Measurements from ENCODE around the gene CCL4L2. TPM values are rescaled to one million over a fixed set of nuclear protein-coding genes. Genes with fewer than 3 reads are reported as not detected.
"Not testable (repeated sequence)": the region's sequence is repeated elsewhere in the genome, so short reads cannot be mapped to it uniquely, and the experiment has no call there.

Gene CCL4L2
- polyA plus RNA-seq, result 1 to 10 TPM in 1 of 3 donors, not detected in 2; 2.1 TPM

GRCh38 chr17:36210439-36211211 is at the start of gene CCL4L2:
Gene CCL4L2 (plus strand): TSS chr17:36211063.
- 53 to 73% (median 63%) methylated on average over 4 to 7 of the region's 7 CpGs for WGBS, 3 donors
- not testable (repeated sequence) for H3K27ac ChIP-seq (ENCODE audit: low read depth, low read length)

GRCh38 chr17:36168836-36169235 is 42.0 kb upstream of the CCL4L2 start:
- 53 to 72% (median 68%) methylated on average over 4 to 5 of the region's 8 CpGs for WGBS, 3 donors
- not testable (repeated sequence) for H3K27ac ChIP-seq (ENCODE audit: low read depth, low read length)

GRCh38 chr17:36176536-36176935 is 34.3 kb upstream of the CCL4L2 start, which contains the start of gene TBC1D3B:
Gene TBC1D3B (minus strand): TSS chr17:36176636. CDS start chr17:36175050, 1,586 bp downstream.
- no CpG with 5 or more reads among the region's 11 CpGs for WGBS, 3 donors
- H3K27ac ChIP-seq (ENCODE audit: low read depth, low read length), result not testable (repeated sequence)

- 78 to 94% (median 88%) methylated on average over 6 of the region's 6 CpGs for WGBS, 3 donors
- not testable (repeated sequence) for H3K27ac ChIP-seq (ENCODE audit: low read depth, low read length)
Measured at GRCh38 chr17:36181446-36182175, 29.3 kb upstream of the CCL4L2 start.

GRCh38 chr17:36182176-36183000 is 28.5 kb upstream of the CCL4L2 start:
- H3K27ac ChIP-seq (ENCODE audit: low read depth, low read length), result no peak overlapping the region
- 23 to 31% (median 24%) methylated on average over 48 of the region's 48 CpGs for WGBS, 3 donors

GRCh38 chr17:36183001-36183971 is 27.6 kb upstream of the CCL4L2 start:
- H3K27ac ChIP-seq (ENCODE audit: low read depth, low read length), result no peak overlapping the region
- WGBS, 3 donors, result 3 to 5% (median 4%) methylated on average over 69 to 76 of the region's 76 CpGs

GRCh38 chr17:36184023-36184765 is 26.7 kb upstream of the CCL4L2 start:
- 75 to 89% (median 85%) methylated on average over 9 to 12 of the region's 12 CpGs for WGBS, 3 donors
- no peak overlapping the region for H3K27ac ChIP-seq (ENCODE audit: low read depth, low read length)

- WGBS, 3 donors, result 43 to 77% (median 71%) methylated on average over 2 of the region's 2 CpGs
Measured at GRCh38 chr17:36185416-36185815, 25.4 kb upstream of the CCL4L2 start.

GRCh38 chr17:36186810-36187763 is 23.8 kb upstream of the CCL4L2 start:
- 69 to 79% (median 74%) methylated on average over 13 of the region's 13 CpGs for WGBS, 3 donors
- H3K27ac ChIP-seq (ENCODE audit: low read depth, low read length), result not testable (repeated sequence)

More at GRCh38 chr17:36185416-36185815, 25.4 kb upstream of the CCL4L2 start:
- no peak overlapping the region for H3K27ac ChIP-seq (ENCODE audit: low read depth, low read length)

- not testable (repeated sequence) for H3K27ac ChIP-seq (ENCODE audit: low read depth, low read length)
- 45 to 75% (median 51%) methylated on average over 5 of the region's 5 CpGs for WGBS, 3 donors
Measured at GRCh38 chr17:36187943-36188665, 22.8 kb upstream of the CCL4L2 start.

GRCh38 chr17:36188891-36189306 is 22.0 kb upstream of the CCL4L2 start:
- 34 to 47% (median 36%) methylated on average over 7 of the region's 7 CpGs for WGBS, 3 donors

GRCh38 chr17:36189993-36190392 is 20.9 kb upstream of the CCL4L2 start:
- 46 to 66% (median 54%) methylated on average over 5 of the region's 5 CpGs for WGBS, 3 donors
- H3K27ac ChIP-seq (ENCODE audit: low read depth, low read length), result not testable (repeated sequence)

More at GRCh38 chr17:36188891-36189306, 22.0 kb upstream of the CCL4L2 start:
- no peak overlapping the region for H3K27ac ChIP-seq (ENCODE audit: low read depth, low read length)

GRCh38 chr17:36190549-36191330 is 20.1 kb upstream of the CCL4L2 start:
- 66 to 75% (median 71%) methylated on average over 9 of the region's 9 CpGs for WGBS, 3 donors
- not testable (repeated sequence) for H3K27ac ChIP-seq (ENCODE audit: low read depth, low read length)

- no peak overlapping the region for H3K27ac ChIP-seq (ENCODE audit: low read depth, low read length)
- 19 to 35% (median 28%) methylated on average over 1 of the region's 1 CpG for WGBS, 3 donors
Measured at GRCh38 chr17:36193216-36193775, 17.6 kb upstream of the CCL4L2 start.

All from adipose tissue (tissue), 3 donors.